ENCODE measurements around the gene TNRC6B. TPM values are rescaled to one million over a fixed set of nuclear protein-coding genes. Genes with fewer than 3 reads are reported as not detected.

Gene TNRC6B
- total RNA-seq, 2 experiments from 2014 or later: 37.0 to 63.7 TPM

- no peak for TF ChIP-seq EZH2phosphoT487 (IDR thresholded peaks at IDR 0.05; ENCODE audit: borderline replicate concordance, low read depth, low read length)
- TF ChIP-seq, protein P1, sequence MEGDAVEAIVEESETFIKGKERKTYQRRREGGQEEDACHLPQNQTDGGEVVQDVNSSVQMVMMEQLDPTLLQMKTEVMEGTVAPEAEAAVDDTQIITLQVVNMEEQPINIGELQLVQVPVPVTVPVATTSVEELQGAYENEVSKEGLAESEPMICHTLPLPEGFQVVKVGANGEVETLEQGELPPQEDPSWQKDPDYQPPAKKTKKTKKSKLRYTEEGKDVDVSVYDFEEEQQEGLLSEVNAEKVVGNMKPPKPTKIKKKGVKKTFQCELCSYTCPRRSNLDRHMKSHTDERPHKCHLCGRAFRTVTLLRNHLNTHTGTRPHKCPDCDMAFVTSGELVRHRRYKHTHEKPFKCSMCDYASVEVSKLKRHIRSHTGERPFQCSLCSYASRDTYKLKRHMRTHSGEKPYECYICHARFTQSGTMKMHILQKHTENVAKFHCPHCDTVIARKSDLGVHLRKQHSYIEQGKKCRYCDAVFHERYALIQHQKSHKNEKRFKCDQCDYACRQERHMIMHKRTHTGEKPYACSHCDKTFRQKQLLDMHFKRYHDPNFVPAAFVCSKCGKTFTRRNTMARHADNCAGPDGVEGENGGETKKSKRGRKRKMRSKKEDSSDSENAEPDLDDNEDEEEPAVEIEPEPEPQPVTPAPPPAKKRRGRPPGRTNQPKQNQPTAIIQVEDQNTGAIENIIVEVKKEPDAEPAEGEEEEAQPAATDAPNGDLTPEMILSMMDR (conservative IDR thresholded peaks at IDR 0.05; ENCODE audit: low read length): no peak
- Histone ChIP-seq H3K27ac (ENCODE audit: low read depth, low read length, poor library complexity, severe bottlenecking) (no peak overlapping the region), H3K4me3 (ENCODE audit: low read depth, low read length, poor library complexity, severe bottlenecking) (no peak overlapping the region), H4K20me1 (ENCODE audit: insufficient read depth, low read length) (no peaks in the 10 kb centered on the region), H3K9me2 (ENCODE audit: insufficient read depth, low read length) (no peaks in the 10 kb centered on the region), H3K9me3 (ENCODE audit: low read length) (no peaks in the 10 kb centered on the region), H3K4me1 (ENCODE audit: insufficient read depth, low read length, poor library complexity, severe bottlenecking) (peaks cover 7% of the 10 kb centered on the region), H3K79me2 (ENCODE audit: insufficient read depth, low read depth, low read length) (no peaks in the 10 kb centered on the region), H3K36me3 (ENCODE audit: insufficient read depth, low read length) (peaks cover 47% of the 10 kb centered on the region), H2AFZ (ENCODE audit: low read length) (no peak overlapping the region), H3K4me2 (ENCODE audit: low read length) (no peak overlapping the region)
- intact Hi-C loops (cut with micrococcal nuclease; ENCODE audit: unreplicated experiment): no loop called here
- ChIA-PET CTCF (ENCODE audit: unreplicated experiment) (no interaction called here), POLR2A (interaction anchor here (1.1 kb wide), 1 partner anchor 28 kb away, joined by 3 read pairs; no protein-coding TSS in a partner anchor)
- TSS peak; percentile 31 for BruUV-seq (replicated peaks)
- no peak for DNase-seq (ENCODE audit: low spot score)
These were observed 93.7 kb downstream of the TNRC6B start for GRCh38 chr22:40271440-40271839.

DNA sequence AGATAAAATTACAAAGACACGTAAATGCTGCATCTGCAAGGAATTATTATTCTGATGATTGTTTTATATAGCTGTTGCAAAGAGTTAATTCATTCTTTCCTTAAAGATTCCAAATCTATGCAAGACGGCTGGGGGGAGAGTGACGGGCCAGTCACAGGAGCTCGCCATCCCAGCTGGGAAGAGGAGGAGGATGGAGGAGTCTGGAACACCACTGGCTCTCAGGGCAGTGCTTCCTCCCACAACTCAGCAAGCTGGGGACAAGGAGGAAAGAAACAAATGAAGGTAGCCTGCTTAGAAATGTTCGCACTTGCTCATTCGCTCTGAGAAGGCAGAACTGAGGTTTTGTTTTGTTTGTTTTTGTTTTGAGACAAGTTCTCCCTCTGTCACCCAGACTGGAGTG is 95.6 kb downstream of the TNRC6B start:
- TF ChIP-seq, protein P1 (conservative IDR thresholded peaks at IDR 0.05; ENCODE audit: low read length): no peak
- no peak for TF ChIP-seq EZH2phosphoT487 (IDR thresholded peaks at IDR 0.05; ENCODE audit: borderline replicate concordance, low read depth, low read length)
- DNase-seq (ENCODE audit: low spot score): no peak
- Histone ChIP-seq H2AFZ (ENCODE audit: low read length) (no peak overlapping the region), H3K9me3 (ENCODE audit: low read length) (no peaks in the 10 kb centered on the region), H3K79me2 (ENCODE audit: insufficient read depth, low read depth, low read length) (no peaks in the 10 kb centered on the region), H4K20me1 (ENCODE audit: insufficient read depth, low read length) (no peaks in the 10 kb centered on the region), H3K4me1 (ENCODE audit: insufficient read depth, low read length, poor library complexity, severe bottlenecking) (peaks cover 12% of the 10 kb centered on the region), H3K36me3 (ENCODE audit: insufficient read depth, low read length) (peaks cover 45% of the 10 kb centered on the region), H3K27ac (ENCODE audit: low read depth, low read length, poor library complexity, severe bottlenecking) (no peak overlapping the region), H3K9me2 (ENCODE audit: insufficient read depth, low read length) (no peaks in the 10 kb centered on the region), H3K4me2 (ENCODE audit: low read length) (no peak overlapping the region), H3K4me3 (ENCODE audit: low read depth, low read length, poor library complexity, severe bottlenecking) (no peak overlapping the region)
- ChIA-PET POLR2A (no interaction called here), CTCF (ENCODE audit: unreplicated experiment) (no interaction called here)
- no TSS peak for BruUV-seq (replicated peaks)
- intact Hi-C loops (cut with micrococcal nuclease; ENCODE audit: unreplicated experiment): no loop called here

DNA sequence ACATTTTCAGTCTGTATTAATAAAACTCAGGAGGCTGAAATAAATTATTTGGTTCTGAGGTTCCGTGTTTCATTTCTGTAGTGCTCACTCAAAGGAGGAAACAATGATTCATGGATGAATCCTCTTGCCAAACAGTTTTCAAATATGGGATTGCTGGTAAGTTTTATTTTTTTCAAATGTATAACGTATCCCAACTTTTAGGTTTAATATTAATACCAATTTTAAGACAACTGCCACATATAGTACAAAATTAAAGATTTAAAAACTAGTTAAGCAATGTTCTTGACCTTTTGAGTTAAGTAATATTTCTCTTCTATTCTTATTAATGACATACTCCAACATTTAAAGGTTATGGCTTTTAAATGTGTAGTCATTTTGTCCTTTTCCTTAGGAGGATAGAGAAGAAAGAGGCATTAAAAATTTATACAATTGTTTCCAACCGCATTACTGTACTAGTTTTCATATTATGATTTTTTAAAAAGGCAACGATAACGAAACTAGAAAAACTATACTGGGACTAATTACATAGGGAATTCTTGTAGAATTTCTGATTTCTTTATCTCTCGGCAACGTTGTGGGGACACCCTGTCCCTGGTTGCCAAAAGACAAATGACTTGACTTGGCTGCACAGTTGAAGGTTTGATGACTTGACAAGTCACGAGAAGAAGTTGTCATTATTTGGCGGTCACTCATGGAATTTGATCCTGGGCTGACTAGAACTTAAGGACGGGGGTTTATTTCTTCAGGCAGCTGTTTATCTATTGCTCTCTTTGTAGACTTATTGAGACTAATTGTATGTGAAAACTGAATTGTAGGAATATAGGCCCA is 99.5 kb downstream of the TNRC6B start:
- no peaks in the 10 kb centered on the region for H3K79me2 ChIP-seq (ENCODE audit: insufficient read depth, low read depth, low read length)
- no peaks in the 10 kb centered on the region for H4K20me1 ChIP-seq (ENCODE audit: insufficient read depth, low read length)
- no peak overlapping the region for H3K4me3 ChIP-seq (ENCODE audit: low read depth, low read length, poor library complexity, severe bottlenecking)
- H3K4me2 ChIP-seq (ENCODE audit: low read length): no peak overlapping the region
- CTCF ChIA-PET (ENCODE audit: unreplicated experiment): no interaction called here
- peaks cover 66% of the 10 kb centered on the region for H3K36me3 ChIP-seq (ENCODE audit: insufficient read depth, low read length)
- no peak overlapping the region for H2AFZ ChIP-seq (ENCODE audit: low read length)
- TF ChIP-seq, protein P1 (conservative IDR thresholded peaks at IDR 0.05; ENCODE audit: low read length): no peak
- no peak for TF ChIP-seq EZH2phosphoT487 (IDR thresholded peaks at IDR 0.05; ENCODE audit: borderline replicate concordance, low read depth, low read length)
- peaks cover 12% of the 10 kb centered on the region for H3K4me1 ChIP-seq (ENCODE audit: insufficient read depth, low read length, poor library complexity, severe bottlenecking)
- POLR2A ChIA-PET: no interaction called here
- intact Hi-C loops (cut with micrococcal nuclease; ENCODE audit: unreplicated experiment): no loop called here
- H3K9me2 ChIP-seq (ENCODE audit: insufficient read depth, low read length): no peaks in the 10 kb centered on the region
- no peak for DNase-seq (ENCODE audit: low spot score)
- H3K9me3 ChIP-seq (ENCODE audit: low read length): no peaks in the 10 kb centered on the region
- H3K27ac ChIP-seq (ENCODE audit: low read depth, low read length, poor library complexity, severe bottlenecking): peak overlapping the region; percentile 42
- no TSS peak for BruUV-seq (replicated peaks)

Data from OCI-LY7 (cell line).